Peyer's patch (tissue), 4 donors: ENCODE data around the gene MT1F. TPM values are rescaled to one million over a fixed set of nuclear protein-coding genes. Genes with fewer than 3 reads are reported as not detected.

Experiments used
- DNase-seq, 3 donors: peaks; one replicate each; pipeline ENCODE4 v3.0.0-alpha.2; 2017 to 2019
- H3K27ac ChIP-seq, 4 donors: fragments of 200-600 bp; sonication (generic); one replicate each; pipeline ENCODE4 v1.5.1; 2016 to 2019
- H3K27me3 ChIP-seq, 2 donors: fragments of 200-600 bp; sonication (generic); one replicate each; pipeline ENCODE4 v1.5.1; 2019
- H3K36me3 ChIP-seq, 3 donors: fragments of 200-600 bp; sonication (generic); one replicate each; pipeline ENCODE4 v1.5.1; 2016 to 2019
- H3K4me1 ChIP-seq, 4 donors: fragments of 200-600 bp; sonication (generic); one replicate each; pipeline ENCODE4 v1.5.1; 2016 to 2019
- H3K4me3 ChIP-seq, 4 donors: fragments of 200-600 bp; sonication (generic); 1 replicate in 3 of 4; 2 replicates in 1 of 4; pipeline ENCODE4 v1.5.1; 2016 to 2019; ENCODE audit warnings: mild to moderate bottlenecking in 1 of 4
- H3K9me3 ChIP-seq, 4 donors: fragments of 200-600 bp; sonication (generic); one replicate each; pipeline ENCODE4 v1.5.1; 2016 to 2019; ENCODE audit warnings: mild to moderate bottlenecking in 1 of 4
- POLR2A ChIP-seq, 2 donors: fragments of 450-650 bp; IDR thresholded peaks; one replicate each; pipeline ENCODE4 v1.5.1; 2017; ENCODE audit warnings: antibody characterized with exemption in 2 of 2, mild to moderate bottlenecking in 2 of 2, moderate library complexity in 2 of 2
- total RNA-seq, 4 donors: library from RNA; depleted of rRNA; stranded (reverse); fragments of >200 nt; gene quantifications; one replicate each; pipeline ENCODE4 v1.1.0, GENCODE V29; 2016
- TF ChIP-seq, protein P1 (sequence below), 6 experiments: fragments of 450-650 bp in 4 of 6; fragments of 200-600 bp in 2 of 6; sonication (generic) in 1 of 6; IDR thresholded peaks; one replicate each; pipeline ENCODE4 v1.5.1; 2017 to 2019; ENCODE audit warnings: antibody characterized with exemption in 6 of 6, mild to moderate bottlenecking in 3 of 6, moderate library complexity in 1 of 6

MT1F gene
- total RNA-seq, 4 donors from 2014 or later, result 8.0 to 310 (median 44.1) TPM

DNA sequence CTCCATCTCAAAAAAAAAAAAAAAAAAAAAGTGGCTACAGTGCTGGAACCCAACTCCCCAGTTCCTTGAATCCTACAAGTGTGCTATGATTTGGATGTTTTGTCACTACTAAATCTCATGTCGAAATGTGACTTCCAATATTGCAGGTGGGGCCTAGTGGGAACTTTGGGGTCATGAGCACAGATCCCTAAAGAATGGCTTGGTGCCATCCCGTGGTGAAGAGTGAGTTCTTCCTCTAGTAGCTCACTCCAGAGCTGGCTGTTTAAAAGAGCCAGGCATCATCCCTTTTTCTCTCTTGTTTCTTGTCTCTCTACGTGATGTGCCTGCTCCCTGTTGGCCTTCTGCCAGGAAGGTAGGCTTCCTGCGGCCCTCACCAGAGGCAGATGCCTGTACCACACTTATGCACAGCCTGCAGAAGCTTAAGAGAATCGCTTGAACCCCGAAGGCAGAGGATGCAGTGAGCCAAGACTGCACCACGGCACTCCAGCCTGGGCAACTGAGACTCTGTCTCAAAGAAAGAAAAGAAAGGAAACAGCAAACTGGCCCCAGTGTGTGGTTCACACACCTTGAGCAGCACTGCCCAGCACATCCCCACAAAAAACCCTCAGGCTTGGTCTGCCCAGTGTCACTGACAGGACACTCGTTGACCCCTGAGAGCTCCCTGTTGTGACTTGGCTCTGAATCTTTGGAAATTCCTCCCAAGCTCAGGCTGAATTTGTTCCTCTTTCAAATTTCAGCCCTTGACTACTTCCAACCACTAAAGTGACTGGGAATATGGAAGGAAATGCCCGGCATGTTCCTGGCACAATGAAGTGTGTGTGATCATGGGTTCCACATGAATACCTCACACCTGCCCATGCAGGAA lies 29.0 kb upstream of the MT1F start:
- Histone ChIP-seq H3K4me1 (peaks cover 0 to 8% (median 4%) of the 10 kb centered on the region in 4 donors), H3K4me3 (no peak overlapping the region), H3K27ac (no peak overlapping the region), H3K9me3 (no peaks in the 10 kb centered on the region), H3K36me3 (peaks cover 0 to 4% (median 0%) of the 10 kb centered on the region in 3 donors), H3K27me3 (no peaks in the 10 kb centered on the region)
- DNase-seq, result no peak
- no peak for TF ChIP-seq POLR2A (IDR thresholded peaks at IDR 0.05)
- TF ChIP-seq, protein P1, sequence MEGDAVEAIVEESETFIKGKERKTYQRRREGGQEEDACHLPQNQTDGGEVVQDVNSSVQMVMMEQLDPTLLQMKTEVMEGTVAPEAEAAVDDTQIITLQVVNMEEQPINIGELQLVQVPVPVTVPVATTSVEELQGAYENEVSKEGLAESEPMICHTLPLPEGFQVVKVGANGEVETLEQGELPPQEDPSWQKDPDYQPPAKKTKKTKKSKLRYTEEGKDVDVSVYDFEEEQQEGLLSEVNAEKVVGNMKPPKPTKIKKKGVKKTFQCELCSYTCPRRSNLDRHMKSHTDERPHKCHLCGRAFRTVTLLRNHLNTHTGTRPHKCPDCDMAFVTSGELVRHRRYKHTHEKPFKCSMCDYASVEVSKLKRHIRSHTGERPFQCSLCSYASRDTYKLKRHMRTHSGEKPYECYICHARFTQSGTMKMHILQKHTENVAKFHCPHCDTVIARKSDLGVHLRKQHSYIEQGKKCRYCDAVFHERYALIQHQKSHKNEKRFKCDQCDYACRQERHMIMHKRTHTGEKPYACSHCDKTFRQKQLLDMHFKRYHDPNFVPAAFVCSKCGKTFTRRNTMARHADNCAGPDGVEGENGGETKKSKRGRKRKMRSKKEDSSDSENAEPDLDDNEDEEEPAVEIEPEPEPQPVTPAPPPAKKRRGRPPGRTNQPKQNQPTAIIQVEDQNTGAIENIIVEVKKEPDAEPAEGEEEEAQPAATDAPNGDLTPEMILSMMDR (IDR thresholded peaks at IDR 0.05), result no peak

DNA sequence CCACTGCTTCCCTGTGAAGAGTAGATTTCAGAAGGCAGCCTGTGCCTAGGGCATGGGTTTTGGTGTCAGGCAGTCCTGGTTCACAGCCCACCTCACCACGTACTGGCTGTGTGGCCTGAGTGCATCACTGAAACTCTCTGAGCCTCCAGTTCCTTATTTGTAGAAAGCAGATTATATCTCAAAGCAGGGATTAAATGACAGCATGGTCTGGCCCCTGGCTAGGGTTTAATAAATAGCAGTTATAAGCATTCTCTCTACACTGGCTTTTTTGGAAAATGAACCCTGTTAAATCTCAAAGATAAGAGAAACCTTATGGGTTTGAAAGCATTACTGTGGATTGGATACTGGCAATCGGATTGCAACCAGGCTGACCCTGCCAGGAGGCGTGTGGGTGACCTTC lies 28.2 kb upstream of the MT1F start:
- Histone ChIP-seq H3K27ac (no peak overlapping the region), H3K9me3 (no peaks in the 10 kb centered on the region), H3K4me3 (no peak overlapping the region), H3K27me3 (peaks cover 0 to under 1% of the 10 kb centered on the region in 2 donors), H3K36me3 (peaks cover 0 to 4% (median 0%) of the 10 kb centered on the region in 3 donors), H3K4me1 (peaks cover 0 to 8% (median 4%) of the 10 kb centered on the region in 4 donors)
- TF ChIP-seq POLR2A (IDR thresholded peaks at IDR 0.05), result no peak
- TF ChIP-seq, protein P1 (IDR thresholded peaks at IDR 0.05), result no peak
- DNase-seq, result no peak

DNA sequence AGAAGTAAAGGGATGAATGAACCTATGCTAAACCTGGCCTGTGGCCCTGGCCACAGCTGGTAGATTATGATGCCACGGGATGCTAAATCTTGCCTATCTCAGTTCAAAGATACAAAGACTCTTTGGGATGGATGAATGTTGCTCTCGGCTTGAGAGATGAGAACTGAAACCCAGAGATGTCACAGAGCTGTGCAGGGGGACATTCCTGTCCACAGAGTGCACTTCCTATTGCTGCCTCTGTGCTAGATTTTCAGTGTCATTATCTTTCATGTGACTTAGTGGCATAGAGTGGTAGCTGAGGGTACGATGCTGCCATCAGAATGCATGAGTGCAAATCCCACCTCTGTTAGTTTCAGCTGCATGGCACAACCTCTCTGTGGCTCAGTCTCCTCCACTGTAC lies 27.6 kb upstream of the MT1F start:
- TF ChIP-seq, protein P1 (IDR thresholded peaks at IDR 0.05), result no peak
- TF ChIP-seq POLR2A (IDR thresholded peaks at IDR 0.05), result no peak
- peaks cover 0 to 11% (median 3%) of the 10 kb centered on the region in 4 donors for H3K4me1 ChIP-seq
- H3K27me3 ChIP-seq, result peaks cover 0 to 6% of the 10 kb centered on the region in 2 donors
- peaks cover 0 to 4% (median 0%) of the 10 kb centered on the region in 3 donors for H3K36me3 ChIP-seq
- H3K27ac ChIP-seq, result no peak overlapping the region
- DNase-seq, result no peak
- no peak overlapping the region for H3K4me3 ChIP-seq
- no peaks in the 10 kb centered on the region for H3K9me3 ChIP-seq

DNA sequence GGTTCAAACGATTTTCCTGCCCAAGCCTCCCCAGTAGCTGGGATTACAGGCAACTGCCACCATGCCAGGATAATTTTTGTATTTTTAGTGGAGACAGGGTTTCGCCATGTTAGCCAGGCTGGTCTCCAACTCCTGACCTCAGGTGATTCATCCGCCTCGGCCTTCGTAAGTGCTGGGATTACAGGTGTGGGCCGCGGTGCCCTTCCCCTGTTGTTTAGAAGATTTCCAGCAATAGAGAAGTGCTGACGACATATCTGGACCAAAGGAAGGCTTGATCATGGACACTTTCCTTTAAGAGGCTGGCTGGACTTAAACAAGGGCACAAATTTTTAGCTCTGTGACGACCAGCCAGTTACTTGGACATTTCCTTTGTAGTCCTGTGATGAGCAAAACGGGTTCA lies 26.6 kb upstream of the MT1F start:
- Histone ChIP-seq H3K27me3 (peaks cover 0 to 11% of the 10 kb centered on the region in 2 donors), H3K27ac (no peak overlapping the region), H3K9me3 (no peaks in the 10 kb centered on the region), H3K4me1 (peaks cover 0 to 17% (median 0%) of the 10 kb centered on the region in 4 donors), H3K4me3 (no peak overlapping the region), H3K36me3 (peaks cover 0 to 4% (median 0%) of the 10 kb centered on the region in 3 donors)
- no peak for TF ChIP-seq POLR2A (IDR thresholded peaks at IDR 0.05)
- TF ChIP-seq, protein P1 (IDR thresholded peaks at IDR 0.05), result no peak
- no peak for DNase-seq

GRCh38 chr16:56631832-56632155 lies 26.0 kb upstream of the MT1F start:
- Histone ChIP-seq H3K27ac (peak overlapping the region in 2 of 4 donors; percentile 52 to 78), H3K4me3 (peak overlapping the region; percentile 29 to 65 (median 46)), H3K27me3 (peaks cover 0 to 11% of the 10 kb centered on the region in 2 donors), H3K9me3 (no peaks in the 10 kb centered on the region), H3K36me3 (peaks cover 0 to 1% (median 0%) of the 10 kb centered on the region in 3 donors), H3K4me1 (peaks cover 0 to 17% (median 0%) of the 10 kb centered on the region in 4 donors)
- DNase-seq, result no peak
- no peak for TF ChIP-seq POLR2A (IDR thresholded peaks at IDR 0.05)
- TF ChIP-seq, protein P1 (IDR thresholded peaks at IDR 0.05), result no peak
